Stomach (tissue), 9 donors: ENCODE results near the gene KCNK15. TPM values are rescaled to one million over a fixed set of nuclear protein-coding genes. Genes with fewer than 3 reads are reported as not detected.

Source experiments
- DNase-seq, 2 donors: peaks; one replicate each; pipeline versions ENCODE4 v3.0.0 to v3.0.0-alpha.2; 2013 to 2019
- H3K27ac ChIP-seq, 5 donors: fragments of 200-600 bp in 4 of 5; sonication (generic) in 4 of 5; one replicate each; pipeline ENCODE4 v1.5.1; 2013 to 2019; ENCODE audit warnings: mild to moderate bottlenecking in 1 of 5, moderate library complexity in 1 of 5
- H3K27me3 ChIP-seq, 3 donors: fragments of 200-600 bp; sonication (generic); one replicate each; pipeline ENCODE4 v1.5.1; 2017 to 2019; ENCODE audit warnings: mixed run types in 1 of 3
- H3K36me3 ChIP-seq, 4 donors: fragments of 200-600 bp; sonication (generic); 1 replicate in 3 of 4; 2 replicates in 1 of 4; pipeline ENCODE4 v1.5.1; 2016 to 2019
- H3K4me1 ChIP-seq, 4 donors: fragments of 200-600 bp; sonication (generic); one replicate each; pipeline ENCODE4 v1.5.1; 2016 to 2019
- H3K4me3 ChIP-seq, 4 donors: fragments of 200-600 bp; sonication (generic) in 3 of 4; one replicate each; pipeline ENCODE4 v1.5.1; 2016 to 2019; ENCODE audit warnings: mild to moderate bottlenecking in 1 of 4
- H3K9me3 ChIP-seq, 4 donors: fragments of 200-600 bp; sonication (generic); one replicate each; pipeline ENCODE4 v1.5.1; 2016 to 2019
- CTCF ChIP-seq, 7 experiments: fragments of 450-650 bp in 4 of 7; fragments of 200-600 bp in 3 of 7; sonication (generic) in 3 of 7; IDR thresholded peaks; one replicate each; pipeline ENCODE4 v1.5.1; 2016 to 2019; ENCODE audit warnings: antibody characterized with exemption in 7 of 7, control low read depth in 2 of 7, mild to moderate bottlenecking in 1 of 7
- EP300 ChIP-seq: sonication (generic); formaldehyde crosslinking; IDR thresholded peaks from one replicate; pipeline ENCODE4 v1.6.1; 2017; ENCODE audit warnings: antibody characterized with exemption
- POLR2A ChIP-seq, 4 donors: fragments of 450-650 bp; IDR thresholded peaks; one replicate each; pipeline ENCODE4 v1.6.1; 2016; ENCODE audit warnings: antibody characterized with exemption in 4 of 4, control low read depth in 2 of 4, mild to moderate bottlenecking in 1 of 4, moderate library complexity in 1 of 4
- POLR2AphosphoS5 ChIP-seq, 3 donors: sonication (generic); formaldehyde crosslinking; IDR thresholded peaks; one replicate each; pipeline ENCODE4 v1.6.1; 2016; ENCODE audit warnings: antibody characterized with exemption in 3 of 3
- WGBS, 5 donors: extraction: QIAGEN DNeasy Blood & Tissue Kit in 3 of 5; methylation state at CpG; one replicate each; pipeline versions ENCODE4 v1.1.5 to v1.1.7; 2013 to 2018; 5-methylcytosine and 5-hydroxymethylcytosine counted together
- intact Hi-C: fragments of 100-400 bp; cut with DNase I; formaldehyde crosslinking; loops from one replicate; pipeline ENCODE4 v1.15.1; 2023; ENCODE audit warnings: low total_unique reads
- polyA plus RNA-seq, 3 donors: library from polyadenylated mRNA; stranded (reverse); fragments of 200-250 nt; gene quantifications; one replicate each; pipeline ENCODE4 v1.2.3, GENCODE V29; 2013
- total RNA-seq, 5 donors: library from RNA; depleted of rRNA; stranded (reverse); fragments of >200 nt; gene quantifications; one replicate each; pipeline versions ENCODE4 v1.1.0 to v1.2.3, GENCODE V29; 2014 to 2016
- donor health status: healthy with polysubstance abuse.
- donor health status: Bipolar disorder and iron deficiency.
- donor health status: healthy.

The KCNK15 gene
- total and polyA plus RNA-seq, 8 donors: 0.46 to 7.7 (median 2.0) TPM; not detected in 2

GRCh38 chr20:44735816-44736169 lies 9.9 kb upstream of the KCNK15 start:
- Histone ChIP-seq H3K9me3 (no peaks in the 10 kb centered on the region), H3K4me3 (no peak overlapping the region), H3K4me1 (peaks cover 2 to 41% (median 25%) of the 10 kb centered on the region in 4 donors), H3K27me3 (no peaks in the 10 kb centered on the region), H3K36me3 (no peaks in the 10 kb centered on the region), H3K27ac (peak overlapping the region in 1 of 5 donors; percentile 46)
- 87 to 93% (median 90%) methylated on average over 4 of the region's 4 CpGs for WGBS, 5 donors
- TF ChIP-seq CTCF (IDR thresholded peaks at IDR 0.05) (no peak), POLR2A (IDR thresholded peaks at IDR 0.05) (no peak), EP300 (no peak)
- DNase-seq: no peak
- intact Hi-C loops: no loop called here

GRCh38 chr20:44736170-44737021 lies 9.3 kb upstream of the KCNK15 start:
- H3K27ac ChIP-seq: peak overlapping the region in 2 of 5 donors; percentile 7 to 46
- 41 to 49% (median 43%) methylated on average over 6 of the region's 6 CpGs for WGBS, 5 donors
- no peaks in the 10 kb centered on the region for H3K9me3 ChIP-seq
- no peaks in the 10 kb centered on the region for H3K27me3 ChIP-seq
- H3K4me3 ChIP-seq: no peak overlapping the region
- intact Hi-C loops: no loop called here
- TF ChIP-seq POLR2A (IDR thresholded peaks at IDR 0.05) (no peak), CTCF (IDR thresholded peaks at IDR 0.05) (no peak), EP300 (no peak), POLR2AphosphoS5 (IDR thresholded peaks at IDR 0.05) (peak in 1 of 3 donors; percentile 23)
- DNase-seq: peak; percentile 58 to 83
- peaks cover 0 to 39% (median 23%) of the 10 kb centered on the region in 4 donors for H3K4me1 ChIP-seq
- no peaks in the 10 kb centered on the region for H3K36me3 ChIP-seq

GRCh38 chr20:44737116-44737515 lies 8.5 kb upstream of the KCNK15 start:
- Histone ChIP-seq H3K36me3 (no peaks in the 10 kb centered on the region), H3K27me3 (no peaks in the 10 kb centered on the region), H3K27ac (no peak overlapping the region), H3K4me3 (no peak overlapping the region), H3K4me1 (peaks cover 0 to 32% (median 16%) of the 10 kb centered on the region in 4 donors), H3K9me3 (no peaks in the 10 kb centered on the region)
- TF ChIP-seq CTCF (IDR thresholded peaks at IDR 0.05): no peak
- no peak for TF ChIP-seq POLR2AphosphoS5 (IDR thresholded peaks at IDR 0.05)
- TF ChIP-seq POLR2A (IDR thresholded peaks at IDR 0.05): no peak
- TF ChIP-seq EP300: no peak
- intact Hi-C loops: no loop called here
- WGBS, 5 donors: 96 to 98% (median 98%) methylated on average over 4 of the region's 4 CpGs
- no peak for DNase-seq

- no peak for TF ChIP-seq POLR2A (IDR thresholded peaks at IDR 0.05)
- TF ChIP-seq POLR2AphosphoS5 (IDR thresholded peaks at IDR 0.05): peak in 1 of 3 donors; percentile 27
- TF ChIP-seq EP300: no peak
- Histone ChIP-seq H3K4me3 (no peak overlapping the region), H3K36me3 (no peaks in the 10 kb centered on the region), H3K9me3 (no peaks in the 10 kb centered on the region), H3K27ac (peak overlapping the region in 1 of 5 donors; percentile 53), H3K27me3 (no peaks in the 10 kb centered on the region), H3K4me1 (peaks cover 0 to 22% (median 6%) of the 10 kb centered on the region in 4 donors)
- intact Hi-C loops: no loop called here
- peak; percentile 79 to 86 for DNase-seq
- 53 to 65% (median 56%) methylated on average over 7 of the region's 7 CpGs for WGBS, 5 donors
Measured at GRCh38 chr20:44738813-44739477, 6.7 kb upstream of the KCNK15 start.
